Aorta (tissue), 5 donors: Measurements from ENCODE around the gene FAM240B. TPM values are rescaled to one million over a fixed set of nuclear protein-coding genes. Genes with fewer than 3 reads are reported as not detected.

Source experiments
- ATAC-seq: fragments of 200-7000 bp; cut with Tn5 transposase; one replicate; pipeline ENCODE4 v1.9.1; 2022; ENCODE audit warnings: moderate library complexity; ENCODE audit not compliant: low FRiP score
- DNase-seq, 2 donors: peaks; one replicate each; pipeline ENCODE4 v3.0.0-alpha.2; 2020
- H3K27ac ChIP-seq, 2 donors: one replicate each; pipeline ENCODE4 v1.5.1; 2013; ENCODE audit warnings: low read length in 2 of 2, mild to moderate bottlenecking in 2 of 2, moderate library complexity in 2 of 2, control low read depth in 1 of 2, inconsistent platforms in 1 of 2, low read depth in 1 of 2
- H3K27me3 ChIP-seq, 2 donors: one replicate each; pipeline ENCODE4 v1.6.1; 2013; ENCODE audit warnings: control low read depth in 1 of 2, low read length in 1 of 2, mild to moderate bottlenecking in 1 of 2, moderate library complexity in 1 of 2; ENCODE audit not compliant: insufficient read depth in 2 of 2, control insufficient read depth in 1 of 2
- H3K36me3 ChIP-seq, 2 donors: one replicate each; pipeline ENCODE4 v1.6.1; 2013; ENCODE audit warnings: control low read depth in 1 of 2, low read length in 1 of 2, mild to moderate bottlenecking in 1 of 2; ENCODE audit not compliant: insufficient read depth in 2 of 2, control insufficient read depth in 1 of 2
- H3K4me1 ChIP-seq, 2 donors: one replicate each; pipeline ENCODE4 v1.6.1; 2013; ENCODE audit warnings: low read length in 2 of 2, control low read depth in 1 of 2, mild to moderate bottlenecking in 1 of 2, moderate library complexity in 1 of 2; ENCODE audit not compliant: insufficient read depth in 2 of 2, control insufficient read depth in 1 of 2
- H3K4me3 ChIP-seq, 2 donors: one replicate each; pipeline ENCODE4 v1.5.1; 2013; ENCODE audit warnings: low read length in 2 of 2, control low read depth in 1 of 2, mild to moderate bottlenecking in 1 of 2
- H3K9me3 ChIP-seq: one replicate; pipeline ENCODE4 v1.6.1; 2013; ENCODE audit warnings: mild to moderate bottlenecking, low read length; ENCODE audit not compliant: control insufficient read depth
- WGBS, 2 donors: extraction: QIAGEN DNeasy Blood & Tissue Kit; methylation state at CpG; one replicate each; pipeline ENCODE4 v1.1.7; 2013; 5-methylcytosine and 5-hydroxymethylcytosine counted together
- intact Hi-C, 2 donors: fragments of 100-400 bp; cut with DNase I; formaldehyde crosslinking; loops; one replicate each; pipeline versions ENCODE4 v1.14.2 to v1.15.0; 2022
- polyA plus RNA-seq, 2 donors: library from polyadenylated mRNA; stranded (reverse); fragments of 200-250 nt; gene quantifications; one replicate each; pipeline ENCODE4 v1.2.3, GENCODE V29; 2013
- total RNA-seq, 2 donors: library from RNA; stranded (reverse); fragmentation: NEBNext Ultra II Directional; extraction: Animal tissue kit (Norgen Biotek cat#: 25700); gene quantifications; one replicate each; pipeline ENCODE4 v1.2.1, GENCODE V29; 2021
- donor health status: healthy with polysubstance abuse.
- donor health status: Bipolar disorder and iron deficiency.
- donor health status: DM: no; HTN: no; CAD: no.
- donor health status: DM: no; HTN: no; CAD: no.
- donor health status: DM: yes; HTN: yes; CAD: no.

FAM240B gene
- total and polyA plus RNA-seq, 4 donors, result not detected

DNA sequence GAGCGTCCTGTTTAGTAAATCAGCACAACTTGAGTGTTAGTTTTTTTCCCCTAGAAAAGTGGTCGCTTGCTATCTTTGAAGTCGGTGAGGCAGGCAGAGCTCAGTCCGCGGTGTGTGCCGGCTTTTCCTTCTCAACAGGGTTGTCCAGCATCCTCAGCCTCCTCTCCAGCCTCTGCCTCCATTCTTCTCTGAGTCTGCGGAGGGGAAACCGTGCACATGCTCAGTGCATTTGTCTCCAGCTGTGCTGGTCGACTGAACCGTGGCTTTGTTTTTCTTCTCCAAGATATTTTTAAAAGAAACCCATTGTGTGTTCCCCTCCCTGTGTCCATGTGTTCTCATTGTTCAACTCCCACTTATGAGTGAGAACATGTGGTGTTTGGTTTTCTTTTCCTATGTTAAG is 25.3 kb downstream of the FAM240B start:
- Histone ChIP-seq H3K4me1 (no peaks in the 10 kb centered on the region), H3K4me3 (no peak overlapping the region), H3K27ac (no peak overlapping the region), H3K9me3 (peaks cover 2% of the 10 kb centered on the region), H3K36me3 (no peaks in the 10 kb centered on the region), H3K27me3 (no peaks in the 10 kb centered on the region)
- ATAC-seq (no peak), DNase-seq (no peak)
- 60 to 69% methylated on average over 10 of the region's 10 CpGs for WGBS, 2 donors
- intact Hi-C loops, result no loop called here

- intact Hi-C loops, result no loop called here
- DNase-seq, result no peak
- no peak for ATAC-seq
- WGBS, 2 donors, result 79 to 92% methylated on average over 4 of the region's 4 CpGs
- Histone ChIP-seq H3K4me1 (no peaks in the 10 kb centered on the region), H3K27ac (no peak overlapping the region), H3K9me3 (no peaks in the 10 kb centered on the region), H3K4me3 (no peak overlapping the region), H3K27me3 (no peaks in the 10 kb centered on the region), H3K36me3 (no peaks in the 10 kb centered on the region)
These were observed 27.2 kb downstream of the FAM240B start for GRCh38 chr9:38692707-38693106.

DNA sequence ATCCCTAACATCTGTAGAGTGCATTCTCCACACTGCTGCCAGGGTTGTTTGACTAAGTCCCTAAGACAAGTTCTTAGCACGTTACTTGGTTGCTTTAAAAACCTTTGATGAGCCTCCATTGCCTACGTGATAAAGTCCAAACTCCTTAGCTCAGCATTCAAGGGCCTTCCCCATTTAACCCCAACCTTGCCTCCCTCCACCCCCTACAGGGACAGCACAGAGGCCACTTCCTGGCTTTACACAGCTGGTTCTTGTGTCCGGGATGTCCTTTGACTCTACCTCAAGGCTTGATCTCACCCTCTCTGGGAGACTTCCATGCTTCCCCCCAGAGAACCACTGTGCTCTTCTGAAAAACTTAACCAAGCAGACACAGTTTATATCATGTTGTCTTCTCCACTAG is 29.4 kb downstream of the FAM240B start:
- H3K4me3 ChIP-seq, result no peak overlapping the region
- WGBS, 2 donors, result 55 to 63% methylated on average over 3 of the region's 3 CpGs
- no peaks in the 10 kb centered on the region for H3K36me3 ChIP-seq
- H3K27ac ChIP-seq, result no peak overlapping the region
- no peaks in the 10 kb centered on the region for H3K27me3 ChIP-seq
- DNase-seq (no peak), ATAC-seq (no peak)
- H3K4me1 ChIP-seq, result no peaks in the 10 kb centered on the region
- H3K9me3 ChIP-seq, result no peaks in the 10 kb centered on the region
- intact Hi-C loops, result no loop called here

- no peaks in the 10 kb centered on the region for H3K27me3 ChIP-seq
- no peaks in the 10 kb centered on the region for H3K9me3 ChIP-seq
- WGBS, 2 donors, result 31 to 33% methylated on average over 5 of the region's 5 CpGs
- no peaks in the 10 kb centered on the region for H3K36me3 ChIP-seq
- H3K4me1 ChIP-seq, result no peaks in the 10 kb centered on the region
- intact Hi-C loops, result no loop called here
- no peak overlapping the region for H3K4me3 ChIP-seq
- H3K27ac ChIP-seq, result no peak overlapping the region
- DNase-seq (no peak), ATAC-seq (no peak)
These were observed 30.3 kb downstream of the FAM240B start for GRCh38 chr9:38689678-38690077.

DNA sequence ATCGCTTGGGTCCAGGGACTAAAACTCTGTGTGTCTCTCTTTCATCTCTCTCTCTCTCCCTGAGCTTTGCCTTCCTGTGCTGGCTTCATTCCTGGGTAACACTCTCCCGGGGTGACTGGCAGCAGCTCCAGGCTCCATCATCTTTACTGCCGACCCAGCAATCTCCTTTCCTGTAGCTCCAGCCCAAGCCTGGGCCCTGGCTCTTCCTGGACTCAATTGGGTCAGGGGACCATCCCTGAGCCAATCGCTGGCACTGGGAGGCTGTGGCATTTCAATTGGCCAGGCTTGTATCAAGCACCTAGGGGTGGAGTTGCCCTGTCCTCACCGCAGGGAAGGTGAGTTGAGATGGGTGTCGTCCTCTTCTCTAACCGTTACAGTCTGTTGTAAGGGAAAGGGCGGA is 31.9 kb downstream of the FAM240B start:
- no peaks in the 10 kb centered on the region for H3K27me3 ChIP-seq
- H3K4me1 ChIP-seq, result no peaks in the 10 kb centered on the region
- intact Hi-C loops, result no loop called here
- 72 to 79% methylated on average over 8 of the region's 8 CpGs for WGBS, 2 donors
- H3K27ac ChIP-seq, result no peak overlapping the region
- DNase-seq (no peak), ATAC-seq (no peak)
- no peak overlapping the region for H3K4me3 ChIP-seq
- no peaks in the 10 kb centered on the region for H3K9me3 ChIP-seq
- H3K36me3 ChIP-seq, result no peaks in the 10 kb centered on the region

GRCh38 chr9:38687389-38687842 is 32.5 kb downstream of the FAM240B start:
- Histone ChIP-seq H3K36me3 (no peaks in the 10 kb centered on the region), H3K9me3 (no peaks in the 10 kb centered on the region), H3K27ac (no peak overlapping the region), H3K4me3 (no peak overlapping the region), H3K27me3 (no peaks in the 10 kb centered on the region), H3K4me1 (no peaks in the 10 kb centered on the region)
- intact Hi-C loops, result no loop called here
- ATAC-seq (peak; percentile 57), DNase-seq (peak; percentile 56 to 80)
- 40 to 48% methylated on average over 21 of the region's 21 CpGs for WGBS, 2 donors

DNA sequence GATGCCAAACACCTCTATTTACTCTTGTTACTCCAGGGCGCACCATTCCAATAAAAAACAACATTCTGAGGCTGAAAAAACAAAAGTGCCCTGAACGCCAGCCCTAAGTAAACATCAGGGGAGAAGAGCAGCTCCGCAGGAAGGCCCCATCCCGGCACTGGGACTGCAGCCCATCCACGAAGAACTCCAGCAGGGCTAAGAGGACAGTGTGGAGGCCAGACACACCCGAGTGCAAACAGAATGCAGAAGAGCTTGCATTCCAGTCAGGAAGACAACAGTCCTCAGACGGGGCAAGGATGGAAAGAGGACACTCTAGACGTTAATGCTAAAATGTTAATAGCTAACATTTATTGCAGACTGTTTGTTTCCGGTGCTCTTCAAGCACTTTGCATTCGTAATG is 33.0 kb downstream of the FAM240B start:
- intact Hi-C loops, result no loop called here
- Histone ChIP-seq H3K9me3 (no peaks in the 10 kb centered on the region), H3K27me3 (no peaks in the 10 kb centered on the region), H3K36me3 (no peaks in the 10 kb centered on the region), H3K4me3 (no peak overlapping the region), H3K4me1 (no peaks in the 10 kb centered on the region), H3K27ac (no peak overlapping the region)
- ATAC-seq, result no peak
- 24 to 31% methylated on average over 10 of the region's 10 CpGs for WGBS, 2 donors
- DNase-seq, result no peak

GRCh38 chr9:38685535-38685934 is 34.4 kb downstream of the FAM240B start:
- no peak overlapping the region for H3K4me3 ChIP-seq
- no peaks in the 10 kb centered on the region for H3K36me3 ChIP-seq
- no peaks in the 10 kb centered on the region for H3K27me3 ChIP-seq
- H3K4me1 ChIP-seq, result no peaks in the 10 kb centered on the region
- intact Hi-C loops, result no loop called here
- ATAC-seq, result no peak
- no peaks in the 10 kb centered on the region for H3K9me3 ChIP-seq
- H3K27ac ChIP-seq, result no peak overlapping the region
- WGBS, 2 donors, result 47 to 55% methylated on average over 2 of the region's 2 CpGs
- no peak for DNase-seq

GRCh38 chr9:38683336-38683735 is 36.6 kb downstream of the FAM240B start:
- intact Hi-C loops, result no loop called here
- no peaks in the 10 kb centered on the region for H3K4me1 ChIP-seq

More at GRCh38 chr9:38683336-38683735, 36.6 kb downstream of the FAM240B start:
- Histone ChIP-seq H3K9me3 (no peaks in the 10 kb centered on the region), H3K36me3 (no peaks in the 10 kb centered on the region), H3K27ac (no peak overlapping the region), H3K27me3 (no peaks in the 10 kb centered on the region), H3K4me3 (no peak overlapping the region)
- WGBS, 2 donors, result 95 to 96% methylated on average over 8 of the region's 8 CpGs
- no peak for DNase-seq
- ATAC-seq, result no peak
